ENCODE results near the gene RGS7. TPM values are rescaled to one million over a fixed set of nuclear protein-coding genes. Genes with fewer than 3 reads are reported as not detected.

Gene RGS7
- total RNA-seq, 4 donors from 2014 or later: 0.47 TPM; not detected in 3

DNA sequence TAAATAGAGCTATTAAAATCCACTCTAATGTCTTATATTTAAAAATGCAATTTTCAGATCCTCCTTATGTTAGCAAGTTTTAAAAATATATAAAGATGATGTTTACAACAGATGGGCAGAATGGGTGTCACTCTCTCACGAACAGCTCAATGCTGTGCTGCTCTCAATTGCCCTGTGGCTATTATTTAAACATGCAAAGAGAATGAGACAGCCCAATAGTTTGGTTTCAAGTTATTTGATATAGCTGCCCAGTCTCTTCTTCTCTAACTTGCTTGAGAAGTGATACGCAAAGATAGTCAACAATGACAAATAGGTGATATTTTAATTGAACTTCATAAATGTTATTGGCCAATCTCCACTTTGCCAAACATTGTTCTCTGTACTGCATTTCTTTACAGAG lies 545.7 kb downstream of the RGS7 start:
- TF ChIP-seq CTCF (IDR thresholded peaks at IDR 0.05): no peak
- ATAC-seq (ENCODE audit: low FRiP score) (no peak), DNase-seq (ENCODE audit: low spot score) (no peak)

DNA sequence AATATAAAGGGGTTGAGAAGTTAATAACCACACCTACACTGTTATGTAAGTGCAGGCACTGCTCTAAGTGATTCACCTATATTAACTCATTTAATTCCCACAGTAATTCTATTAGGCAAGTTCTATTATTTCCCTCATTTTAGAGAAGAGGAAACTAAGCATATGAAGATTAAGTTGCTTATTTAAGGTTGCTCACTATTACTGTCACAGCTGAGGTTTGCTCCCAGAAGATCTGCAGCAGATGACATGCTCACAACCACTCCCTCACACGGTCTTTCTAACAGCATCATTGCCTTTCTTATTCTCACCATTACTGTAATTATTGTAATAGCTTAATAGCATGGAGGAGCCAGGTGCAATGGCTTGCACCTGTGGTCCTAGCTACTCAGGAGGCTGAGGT lies 548.6 kb downstream of the RGS7 start:
- no peak for TF ChIP-seq CTCF (IDR thresholded peaks at IDR 0.05)
- DNase-seq (ENCODE audit: low spot score) (no peak), ATAC-seq (ENCODE audit: low FRiP score) (no peak)

DNA sequence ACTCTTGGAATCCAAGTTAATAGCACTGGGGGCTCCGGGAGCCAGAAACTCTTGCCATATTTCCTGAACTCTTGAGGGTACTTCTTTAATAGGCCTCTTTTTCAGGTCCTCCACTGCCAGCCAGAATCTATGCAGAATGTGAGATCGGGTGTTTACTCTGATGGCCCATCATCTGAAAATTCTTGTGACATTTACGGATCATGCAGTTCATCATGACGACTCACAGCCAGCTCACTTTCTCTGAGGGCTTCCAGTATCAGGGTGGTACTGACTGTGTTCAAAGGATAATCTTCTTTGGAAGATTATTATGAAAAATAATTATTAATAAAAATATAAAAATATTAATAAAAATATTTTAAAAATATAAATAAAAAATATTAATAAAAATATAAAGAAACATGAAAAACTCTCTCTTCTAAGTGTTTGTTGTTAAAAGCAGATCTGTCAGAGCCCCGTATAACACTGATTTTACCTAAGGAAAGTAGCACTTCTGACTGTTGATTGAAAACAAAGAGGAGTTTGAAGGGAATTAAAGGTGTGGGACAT lies 550.7 kb downstream of the RGS7 start:
- ATAC-seq (ENCODE audit: low FRiP score) (no peak), DNase-seq (ENCODE audit: low spot score) (no peak)
- TF ChIP-seq CTCF (IDR thresholded peaks at IDR 0.05): no peak

- TF ChIP-seq CTCF (IDR thresholded peaks at IDR 0.05): no peak
- DNase-seq (ENCODE audit: low spot score) (no peak), ATAC-seq (ENCODE audit: low FRiP score) (no peak)
Observed at GRCh38 chr1:240804475-240804874, 552.5 kb downstream of the RGS7 start.

DNA sequence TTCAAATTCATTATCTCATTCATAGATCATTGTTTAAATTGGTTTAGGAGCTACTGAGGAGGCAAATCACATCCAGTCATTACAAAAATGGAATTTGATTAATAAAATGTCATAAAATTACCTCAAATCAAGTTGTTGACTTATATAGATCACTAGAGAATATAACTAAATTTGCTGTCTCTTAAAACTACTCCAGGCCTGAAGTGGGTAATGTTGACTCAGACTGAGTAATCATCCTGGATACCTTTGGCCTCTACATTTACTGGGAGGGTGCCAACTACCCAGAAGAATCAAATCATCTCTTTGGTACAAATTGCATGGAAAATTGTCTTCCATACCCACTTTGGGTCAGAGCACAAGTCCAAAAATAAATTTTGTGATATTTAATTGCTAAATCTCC lies 553.9 kb downstream of the RGS7 start:
- TF ChIP-seq CTCF (IDR thresholded peaks at IDR 0.05): no peak
- no peak for DNase-seq (ENCODE audit: low spot score)
- ATAC-seq (ENCODE audit: low FRiP score): no peak

DNA sequence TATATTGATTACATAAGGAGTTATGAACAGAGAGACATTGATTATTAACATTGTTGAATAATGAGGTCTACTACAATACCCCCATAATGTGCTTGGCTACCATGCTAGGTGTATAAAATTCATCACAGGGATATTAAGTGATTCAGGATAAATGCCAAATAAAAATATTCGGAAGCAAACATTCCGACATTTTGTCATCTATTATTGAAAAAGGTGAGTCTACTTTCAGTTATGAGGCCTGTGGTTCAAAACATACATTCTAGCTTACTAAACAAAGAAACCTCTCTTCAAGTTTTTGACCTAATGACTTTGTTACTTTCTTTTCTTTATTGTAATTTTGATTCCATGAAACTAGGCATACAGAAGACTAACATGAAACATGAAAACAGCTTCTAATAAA lies 554.7 kb downstream of the RGS7 start:
- ATAC-seq (ENCODE audit: low FRiP score) (no peak), DNase-seq (ENCODE audit: low spot score) (no peak)
- TF ChIP-seq CTCF (IDR thresholded peaks at IDR 0.05): no peak

DNA sequence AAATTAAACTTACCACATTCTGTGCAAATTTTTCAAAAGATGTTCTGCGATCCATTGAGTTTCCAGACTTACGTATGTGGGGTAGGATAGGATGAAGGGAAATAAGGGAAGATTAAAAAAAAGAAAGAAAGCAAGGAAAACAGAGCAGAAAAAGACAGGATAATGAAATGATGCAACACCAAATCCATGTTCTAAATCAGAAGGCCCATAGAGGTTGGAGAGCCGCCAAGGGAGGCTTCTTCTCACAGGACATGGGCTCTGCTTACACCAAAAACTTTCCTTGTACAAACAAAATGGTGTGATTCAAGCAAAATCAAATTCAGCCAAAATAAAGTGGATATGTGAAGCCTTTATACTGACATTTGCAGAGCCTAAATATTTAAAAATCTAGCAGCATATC lies 555.6 kb downstream of the RGS7 start:
- ATAC-seq (ENCODE audit: low FRiP score): no peak
- DNase-seq (ENCODE audit: low spot score): no peak
- TF ChIP-seq CTCF (IDR thresholded peaks at IDR 0.05): no peak
